HFF-Myc (cell line): ENCODE measurements around the gene ZNF674.
"Not testable (repeated sequence)": the region's sequence is repeated elsewhere in the genome, so short reads cannot be mapped to it uniquely, and the experiment has no call there.

Experiments used
- DNase-seq: peaks from one replicate; pipeline ENCODE4 v3.0.0-alpha.2; 2011; ENCODE audit warnings: low read depth; ENCODE audit errors: extremely low read depth
- H3K4me3 ChIP-seq: replicated peaks from 2 replicates; pipeline ENCODE4 v1.5.1; 2011; ENCODE audit warnings: low read depth, mild to moderate bottlenecking, control low read depth, low read length
- CTCF ChIP-seq: IDR thresholded peaks from 2 replicates; pipeline ENCODE4 v1.5.1; 2012; ENCODE audit warnings: mild to moderate bottlenecking, low read depth, low read length, control low read depth; ENCODE audit errors: missing control alignments

ZNF674 gene

GRCh38 chrX:46551494-46552128 lies 6.4 kb upstream of the ZNF674 start:
- H3K4me3 ChIP-seq: no peak overlapping the region
- no peak for DNase-seq
- TF ChIP-seq CTCF: no peak

GRCh38 chrX:46549914-46550313 lies 4.7 kb upstream of the ZNF674 start:
- TF ChIP-seq CTCF: no peak
- no peak overlapping the region for H3K4me3 ChIP-seq
- DNase-seq: no peak

GRCh38 chrX:46547857-46548256 lies 2.6 kb upstream of the ZNF674 start:
- peak; percentile 10 for DNase-seq
- TF ChIP-seq CTCF: no peak
- H3K4me3 ChIP-seq: peak overlapping the region; percentile 88; the same call in 1 of the 2 replicates

GRCh38 chrX:46544527-46544926 lies 694 bp downstream of the ZNF674 start:
- not testable (repeated sequence) for DNase-seq
- peak overlapping the region; percentile 88 for H3K4me3 ChIP-seq

- DNase-seq: no peak
- H3K4me3 ChIP-seq: no peak overlapping the region
- no peak for TF ChIP-seq CTCF
Measured at GRCh38 chrX:46543441-46543840, 1.8 kb downstream of the ZNF674 start.

GRCh38 chrX:46531442-46531841 lies 13.8 kb downstream of the ZNF674 start:
- no peak overlapping the region for H3K4me3 ChIP-seq
- no peak for DNase-seq
- no peak for TF ChIP-seq CTCF

GRCh38 chrX:46530404-46530908 lies 14.8 kb downstream of the ZNF674 start:
- not testable (repeated sequence) for H3K4me3 ChIP-seq, DNase-seq

- not testable (repeated sequence) for DNase-seq, H3K4me3 ChIP-seq
Measured at GRCh38 chrX:46529740-46530403, 15.3 kb downstream of the ZNF674 start.

- H3K4me3 ChIP-seq: not testable (repeated sequence)
Measured at GRCh38 chrX:46528640-46529039, 16.6 kb downstream of the ZNF674 start.

More at GRCh38 chrX:46528640-46529039, 16.6 kb downstream of the ZNF674 start:
- not testable (repeated sequence) for DNase-seq
